ENCODE results near the gene GDA.

DNA sequence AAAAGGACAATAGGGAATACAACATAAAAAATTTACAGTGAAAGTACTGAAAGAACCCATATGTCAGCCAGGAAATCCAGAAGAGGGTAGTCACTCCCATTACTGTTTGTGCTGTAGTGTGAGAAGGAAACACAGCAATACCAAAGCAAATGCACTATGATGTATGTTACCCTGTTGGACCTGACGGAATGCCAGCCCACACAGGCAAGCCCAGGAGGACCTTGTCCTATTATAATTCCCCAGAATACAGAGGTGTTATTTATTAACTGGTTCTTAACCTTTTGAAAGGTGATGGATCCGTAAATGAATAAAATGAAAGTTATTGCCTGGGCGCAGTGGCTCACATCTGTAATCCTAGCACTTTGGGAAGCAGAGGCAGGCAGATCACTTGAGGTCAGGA, 79.0 kb downstream of the GDA start:
- TF ChIP-seq POLR2A (IDR thresholded peaks at IDR 0.05; ENCODE audit: borderline replicate concordance, extremely low read depth, insufficient read depth, insufficient read length): no peak
- TF ChIP-seq EZH2 (IDR thresholded peaks at IDR 0.05): no peak
- TF ChIP-seq, protein P1, sequence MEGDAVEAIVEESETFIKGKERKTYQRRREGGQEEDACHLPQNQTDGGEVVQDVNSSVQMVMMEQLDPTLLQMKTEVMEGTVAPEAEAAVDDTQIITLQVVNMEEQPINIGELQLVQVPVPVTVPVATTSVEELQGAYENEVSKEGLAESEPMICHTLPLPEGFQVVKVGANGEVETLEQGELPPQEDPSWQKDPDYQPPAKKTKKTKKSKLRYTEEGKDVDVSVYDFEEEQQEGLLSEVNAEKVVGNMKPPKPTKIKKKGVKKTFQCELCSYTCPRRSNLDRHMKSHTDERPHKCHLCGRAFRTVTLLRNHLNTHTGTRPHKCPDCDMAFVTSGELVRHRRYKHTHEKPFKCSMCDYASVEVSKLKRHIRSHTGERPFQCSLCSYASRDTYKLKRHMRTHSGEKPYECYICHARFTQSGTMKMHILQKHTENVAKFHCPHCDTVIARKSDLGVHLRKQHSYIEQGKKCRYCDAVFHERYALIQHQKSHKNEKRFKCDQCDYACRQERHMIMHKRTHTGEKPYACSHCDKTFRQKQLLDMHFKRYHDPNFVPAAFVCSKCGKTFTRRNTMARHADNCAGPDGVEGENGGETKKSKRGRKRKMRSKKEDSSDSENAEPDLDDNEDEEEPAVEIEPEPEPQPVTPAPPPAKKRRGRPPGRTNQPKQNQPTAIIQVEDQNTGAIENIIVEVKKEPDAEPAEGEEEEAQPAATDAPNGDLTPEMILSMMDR (IDR thresholded peaks at IDR 0.05 in 2 of 3, conservative IDR thresholded peaks at IDR 0.05 in 1 of 3; ENCODE audit: borderline replicate concordance in 1 of 3, insufficient read depth in 1 of 3, low read depth in 2 of 3, low read length in 2 of 3): no peak
- TF ChIP-seq ELF1 (IDR thresholded peaks at IDR 0.05; ENCODE audit: borderline replicate concordance, low read depth): no peak
- no peak for TF ChIP-seq ZNF274 (IDR thresholded peaks at IDR 0.05; ENCODE audit: low read depth, low read length)
- no peak for TF ChIP-seq CEBPB (IDR thresholded peaks at IDR 0.05; ENCODE audit: low read depth)
- TF ChIP-seq MAX (IDR thresholded peaks at IDR 0.05): no peak
- no peak for TF ChIP-seq POLR2AphosphoS5 (IDR thresholded peaks at IDR 0.05; ENCODE audit: low read depth, low read length)
- TF ChIP-seq REST (IDR thresholded peaks at IDR 0.05; ENCODE audit: low read depth): no peak
- TF ChIP-seq FOSL1 (IDR thresholded peaks at IDR 0.05; ENCODE audit: low read depth): no peak
- TF ChIP-seq SIN3A (IDR thresholded peaks at IDR 0.05; ENCODE audit: low read depth): no peak
- TF ChIP-seq, protein P2, sequence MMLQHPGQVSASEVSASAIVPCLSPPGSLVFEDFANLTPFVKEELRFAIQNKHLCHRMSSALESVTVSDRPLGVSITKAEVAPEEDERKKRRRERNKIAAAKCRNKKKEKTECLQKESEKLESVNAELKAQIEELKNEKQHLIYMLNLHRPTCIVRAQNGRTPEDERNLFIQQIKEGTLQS (IDR thresholded peaks at IDR 0.05): no peak
- TF ChIP-seq YY1 (IDR thresholded peaks at IDR 0.05; ENCODE audit: extremely low read depth, insufficient replicate concordance, low read depth, low read length): no peak
